ENCODE data around the gene TASP1. TPM values are rescaled to one million over a fixed set of nuclear protein-coding genes. Genes with fewer than 3 reads are reported as not detected.

TASP1 gene
- total RNA-seq, 3 donors from 2014 or later (not counting 1 experiment from before 2014, with no cell fraction given): 15.5 to 22.3 (median 16.3) TPM

- H3K27ac ChIP-seq (ENCODE audit: low read length): no peak overlapping the region
- TF ChIP-seq, protein P1, sequence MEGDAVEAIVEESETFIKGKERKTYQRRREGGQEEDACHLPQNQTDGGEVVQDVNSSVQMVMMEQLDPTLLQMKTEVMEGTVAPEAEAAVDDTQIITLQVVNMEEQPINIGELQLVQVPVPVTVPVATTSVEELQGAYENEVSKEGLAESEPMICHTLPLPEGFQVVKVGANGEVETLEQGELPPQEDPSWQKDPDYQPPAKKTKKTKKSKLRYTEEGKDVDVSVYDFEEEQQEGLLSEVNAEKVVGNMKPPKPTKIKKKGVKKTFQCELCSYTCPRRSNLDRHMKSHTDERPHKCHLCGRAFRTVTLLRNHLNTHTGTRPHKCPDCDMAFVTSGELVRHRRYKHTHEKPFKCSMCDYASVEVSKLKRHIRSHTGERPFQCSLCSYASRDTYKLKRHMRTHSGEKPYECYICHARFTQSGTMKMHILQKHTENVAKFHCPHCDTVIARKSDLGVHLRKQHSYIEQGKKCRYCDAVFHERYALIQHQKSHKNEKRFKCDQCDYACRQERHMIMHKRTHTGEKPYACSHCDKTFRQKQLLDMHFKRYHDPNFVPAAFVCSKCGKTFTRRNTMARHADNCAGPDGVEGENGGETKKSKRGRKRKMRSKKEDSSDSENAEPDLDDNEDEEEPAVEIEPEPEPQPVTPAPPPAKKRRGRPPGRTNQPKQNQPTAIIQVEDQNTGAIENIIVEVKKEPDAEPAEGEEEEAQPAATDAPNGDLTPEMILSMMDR (IDR thresholded peaks at IDR 0.05): no peak
- DNase-seq (no peak), ATAC-seq (no peak)
- no peak overlapping the region for H3K4me3 Mint-ChIP-seq
- WGBS (ENCODE audit: insufficient coverage): 83% methylated on average over 3 of the region's 4 CpGs
- no peaks in the 10 kb centered on the region for H3K36me3 Mint-ChIP-seq
- H3K36me3 ChIP-seq (ENCODE audit: control insufficient read depth, insufficient read depth, low read length): no peaks in the 10 kb centered on the region
- H3K4me3 ChIP-seq (ENCODE audit: low read length): no peak overlapping the region
- no peaks in the 10 kb centered on the region for H3K4me1 Mint-ChIP-seq
- no peak overlapping the region for H3K27ac Mint-ChIP-seq
- H3K4me1 ChIP-seq (ENCODE audit: control insufficient read depth, insufficient read depth, low read length): no peaks in the 10 kb centered on the region
- peaks cover 5% of the 10 kb centered on the region for H3K9me3 ChIP-seq (ENCODE audit: control insufficient read depth, insufficient read depth, low read length)
- intact Hi-C loops (cut with micrococcal nuclease): no loop called here
- no peaks in the 10 kb centered on the region for H3K27me3 Mint-ChIP-seq (ENCODE audit: low read depth in 2 of 2)
- no peaks in the 10 kb centered on the region for H3K27me3 ChIP-seq (ENCODE audit: control insufficient read depth, insufficient read depth, low read length)
- peaks cover 0 to 2% of the 10 kb centered on the region in 2 donors for H3K9me3 Mint-ChIP-seq
Observed at GRCh38 chr20:13349235-13349604, 289.5 kb downstream of the TASP1 start.

DNA sequence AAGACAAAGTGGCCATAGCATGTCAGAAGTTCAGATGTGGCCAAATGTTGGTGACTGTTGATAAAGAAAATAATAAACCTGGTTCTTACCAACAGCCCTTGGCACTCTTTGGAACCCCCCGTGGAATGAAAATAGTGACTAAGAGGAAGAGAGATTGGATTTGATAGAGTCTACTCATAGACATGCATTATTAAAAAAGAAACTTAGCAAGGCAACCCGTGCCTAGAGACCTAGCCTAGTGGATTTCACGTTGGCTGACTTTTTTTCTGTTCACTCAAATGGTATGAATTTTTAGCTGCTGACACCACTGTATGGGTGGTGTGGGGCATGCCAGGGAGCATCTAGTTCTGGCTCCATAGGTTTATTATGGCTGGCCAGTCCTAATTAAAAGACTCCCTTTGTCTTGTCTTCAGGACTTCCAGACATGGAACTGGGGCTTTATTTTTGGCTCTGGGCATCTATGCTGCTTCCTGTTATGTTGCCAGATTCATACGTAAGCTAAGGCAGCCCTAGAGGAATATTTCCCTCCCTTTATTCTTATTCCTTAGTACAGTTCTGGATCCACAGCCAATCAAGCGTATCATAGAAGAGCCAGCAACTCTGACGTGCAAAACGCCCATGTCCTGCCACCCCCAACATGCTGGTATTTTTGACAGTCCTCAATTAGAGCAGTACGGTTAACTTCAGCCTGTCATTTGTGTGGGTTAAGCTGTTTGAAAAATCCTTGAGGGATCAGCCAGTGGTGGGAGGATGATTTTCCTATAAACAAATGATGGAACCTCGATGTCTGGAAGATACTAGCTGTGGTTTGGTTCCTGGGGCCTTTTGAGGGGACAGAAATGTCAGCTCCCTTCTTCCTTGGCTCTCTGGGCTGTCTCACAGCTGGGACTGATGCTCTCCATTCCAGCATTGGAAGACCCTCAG is 290.2 kb downstream of the TASP1 start:
- DNase-seq (no peak), ATAC-seq (no peak)
- TF ChIP-seq, protein P1 (IDR thresholded peaks at IDR 0.05): no peak
- H3K27ac ChIP-seq (ENCODE audit: low read length): no peak overlapping the region
- no peak overlapping the region for H3K27ac Mint-ChIP-seq
- peaks cover 5% of the 10 kb centered on the region for H3K9me3 ChIP-seq (ENCODE audit: control insufficient read depth, insufficient read depth, low read length)
- H3K4me1 Mint-ChIP-seq: no peaks in the 10 kb centered on the region
- WGBS (ENCODE audit: insufficient coverage): 83% methylated on average over 9 of the region's 9 CpGs
- no peak overlapping the region for H3K4me3 ChIP-seq (ENCODE audit: low read length)
- H3K9me3 Mint-ChIP-seq: peaks cover 0 to 2% of the 10 kb centered on the region in 2 donors
- intact Hi-C loops (cut with micrococcal nuclease): no loop called here
- no peaks in the 10 kb centered on the region for H3K36me3 Mint-ChIP-seq
- no peak overlapping the region for H3K4me3 Mint-ChIP-seq
- no peaks in the 10 kb centered on the region for H3K4me1 ChIP-seq (ENCODE audit: control insufficient read depth, insufficient read depth, low read length)
- no peaks in the 10 kb centered on the region for H3K27me3 ChIP-seq (ENCODE audit: control insufficient read depth, insufficient read depth, low read length)
- H3K27me3 Mint-ChIP-seq (ENCODE audit: low read depth in 2 of 2): no peaks in the 10 kb centered on the region
- no peaks in the 10 kb centered on the region for H3K36me3 ChIP-seq (ENCODE audit: control insufficient read depth, insufficient read depth, low read length)

DNA sequence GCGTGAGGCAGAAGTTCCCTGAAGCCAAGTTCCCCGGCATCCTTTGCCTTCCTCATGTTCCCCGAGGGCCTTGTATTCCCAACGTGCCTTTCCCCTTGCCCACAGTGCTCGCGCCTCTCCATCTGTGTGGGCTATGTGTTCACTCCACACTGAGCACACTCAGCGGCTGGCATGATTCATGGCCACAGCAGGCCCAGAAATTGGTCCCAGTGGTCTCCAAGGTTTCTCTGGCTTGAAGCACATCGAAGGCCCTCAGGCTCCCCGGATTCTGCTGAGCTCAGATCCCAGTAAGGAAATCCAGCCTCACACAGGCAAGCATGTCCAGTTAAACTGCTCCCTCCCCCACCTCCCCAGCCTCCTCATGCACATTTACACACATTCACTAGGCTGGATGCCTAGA is 294.1 kb downstream of the TASP1 start:
- Histone ChIP-seq H3K4me3 (ENCODE audit: low read length) (no peak overlapping the region), H3K27ac (ENCODE audit: low read length) (no peak overlapping the region), H3K9me3 (ENCODE audit: control insufficient read depth, insufficient read depth, low read length) (peaks cover 5% of the 10 kb centered on the region), H3K27me3 (ENCODE audit: control insufficient read depth, insufficient read depth, low read length) (no peaks in the 10 kb centered on the region), H3K4me1 (ENCODE audit: control insufficient read depth, insufficient read depth, low read length) (no peaks in the 10 kb centered on the region), H3K36me3 (ENCODE audit: control insufficient read depth, insufficient read depth, low read length) (no peaks in the 10 kb centered on the region)
- Mint-ChIP-seq H3K36me3 (no peaks in the 10 kb centered on the region), H3K4me3 (no peak overlapping the region), H3K9me3 (no peaks in the 10 kb centered on the region), H3K4me1 (no peaks in the 10 kb centered on the region), H3K27me3 (ENCODE audit: low read depth in 2 of 2) (no peaks in the 10 kb centered on the region), H3K27ac (no peak overlapping the region)
- ATAC-seq: no peak
- intact Hi-C loops (cut with micrococcal nuclease): no loop called here
- TF ChIP-seq, protein P1 (IDR thresholded peaks at IDR 0.05): no peak
- DNase-seq: no peak
- 90% methylated on average over 9 of the region's 9 CpGs for WGBS (ENCODE audit: insufficient coverage)

Measured in natural killer cell (primary cell).